HG03097 (cell line): ENCODE measurements around the gene SLC9A5.
A peak's percentile ranks its signal among the peaks of the same experiment; 100 is the strongest.

Experiments used
- ATAC-seq: cut with Tn5 transposase; IDR thresholded peaks from one replicate; pipeline ENCODE4 v1.9.1; 2021; ENCODE audit not compliant: unreplicated experiment, low FRiP score

The SLC9A5 gene

GRCh38 chr16:67237396-67238277 lies 11.1 kb upstream of the SLC9A5 start:
- ATAC-seq = no peak

- ATAC-seq = no peak
These were observed 10.6 kb upstream of the SLC9A5 start for GRCh38 chr16:67238278-67238575.

- no peak for ATAC-seq
These were observed 9.8 kb upstream of the SLC9A5 start for GRCh38 chr16:67238806-67239470.

- no peak for ATAC-seq
These were observed 8.3 kb upstream of the SLC9A5 start for GRCh38 chr16:67240506-67240905.

GRCh38 chr16:67241008-67241900 lies 7.5 kb upstream of the SLC9A5 start:
- ATAC-seq = no peak

GRCh38 chr16:67242138-67242730 lies 6.5 kb upstream of the SLC9A5 start:
- ATAC-seq = no peak

- ATAC-seq = no peak
These were observed 5.3 kb upstream of the SLC9A5 start for GRCh38 chr16:67243481-67243880.

GRCh38 chr16:67244387-67245185 lies 4.2 kb upstream of the SLC9A5 start:
- peak; percentile 50 for ATAC-seq

GRCh38 chr16:67245186-67245585 lies 3.6 kb upstream of the SLC9A5 start:
- ATAC-seq = no peak

GRCh38 chr16:67245674-67246080 lies 3.1 kb upstream of the SLC9A5 start:
- ATAC-seq = no peak

- ATAC-seq = no peak
These were observed 2.6 kb upstream of the SLC9A5 start for GRCh38 chr16:67246081-67246755.

GRCh38 chr16:67246756-67247191 lies 2.0 kb upstream of the SLC9A5 start:
- ATAC-seq = no peak

GRCh38 chr16:67247192-67248072 lies 1.3 kb upstream of the SLC9A5 start, which contains the start of gene FHOD1:
FHOD1 (minus strand) TSS chr16:67247481; CDS start chr16:67247410, 71 bp downstream.
- peak; percentile 45 for ATAC-seq

GRCh38 chr16:67248073-67248400 lies 742 bp upstream of the SLC9A5 start:
- no peak for ATAC-seq

- no peak for ATAC-seq
These were observed 632 bp downstream of the SLC9A5 start for GRCh38 chr16:67249178-67250044.

- ATAC-seq = no peak
These were observed 1.2 kb downstream of the SLC9A5 start for GRCh38 chr16:67250045-67250327.

GRCh38 chr16:67252609-67253497 lies 4.1 kb downstream of the SLC9A5 start:
- ATAC-seq = no peak
